HG03159 (cell line): ENCODE data around the gene PITPNB.

Experiments used
- ATAC-seq: cut with Tn5 transposase; IDR thresholded peaks from one replicate; pipeline ENCODE4 v1.9.1; 2021; ENCODE audit warnings: mild to moderate bottlenecking, moderate library complexity; ENCODE audit not compliant: unreplicated experiment

The PITPNB gene

DNA sequence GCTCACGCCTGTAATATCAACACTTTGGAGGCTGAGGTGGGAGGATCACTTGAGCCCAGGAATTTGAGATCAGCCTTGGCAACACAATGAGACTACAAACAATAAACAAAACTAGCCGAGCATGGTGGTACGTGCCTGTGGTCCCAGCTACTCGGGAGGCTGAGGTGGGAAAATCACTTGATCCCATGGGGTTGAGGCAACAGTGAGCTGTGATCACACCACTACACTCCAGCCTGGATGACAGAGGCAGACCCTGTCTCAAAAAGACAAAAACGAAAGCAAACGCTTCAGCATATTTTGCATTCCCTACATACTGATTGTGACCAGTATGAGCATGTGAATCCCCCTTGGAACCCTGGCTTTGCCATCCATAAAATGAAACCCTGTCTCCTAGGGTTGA is 83.6 kb downstream of the PITPNB start:
- no peak for ATAC-seq

DNA sequence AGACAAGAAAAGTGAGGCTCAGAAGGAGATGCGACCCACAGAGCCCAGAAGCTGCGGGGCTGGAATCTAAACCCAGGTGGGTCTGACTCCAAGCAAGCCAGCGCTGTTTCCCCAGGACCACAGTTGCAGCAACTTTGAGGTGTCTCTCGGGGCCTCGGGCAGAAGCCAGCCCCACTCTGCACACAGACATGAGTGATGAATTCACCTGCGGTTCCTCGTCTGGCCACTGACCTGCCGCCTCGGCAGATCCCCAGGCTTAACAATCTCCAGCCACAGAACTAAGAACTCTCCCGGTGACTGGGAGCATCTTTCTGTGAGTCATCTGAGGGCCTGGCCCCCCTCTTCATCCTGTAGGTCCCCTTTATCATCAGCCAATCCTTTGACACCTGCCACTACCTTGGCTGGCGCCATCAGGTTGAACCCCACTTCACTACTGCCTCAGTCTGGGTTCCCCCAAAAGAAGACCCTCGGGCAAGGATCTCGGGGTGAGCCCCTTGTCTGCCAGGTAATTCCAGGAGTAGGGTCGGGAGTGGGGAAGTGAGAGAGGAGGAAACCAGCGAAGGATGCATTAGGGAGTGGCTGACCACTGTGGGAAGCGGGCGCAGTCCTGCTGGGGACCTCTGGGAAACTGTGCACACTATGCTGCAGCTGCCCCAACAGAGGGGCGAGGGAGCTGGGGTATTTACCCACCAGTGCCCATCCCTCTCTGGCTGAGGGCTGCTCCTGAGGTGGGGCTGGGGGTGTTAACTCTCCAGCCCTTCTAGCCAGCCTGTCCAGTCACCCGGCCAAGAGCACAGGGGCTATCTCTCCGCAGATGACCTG is 84.5 kb downstream of the PITPNB start:
- no peak for ATAC-seq

DNA sequence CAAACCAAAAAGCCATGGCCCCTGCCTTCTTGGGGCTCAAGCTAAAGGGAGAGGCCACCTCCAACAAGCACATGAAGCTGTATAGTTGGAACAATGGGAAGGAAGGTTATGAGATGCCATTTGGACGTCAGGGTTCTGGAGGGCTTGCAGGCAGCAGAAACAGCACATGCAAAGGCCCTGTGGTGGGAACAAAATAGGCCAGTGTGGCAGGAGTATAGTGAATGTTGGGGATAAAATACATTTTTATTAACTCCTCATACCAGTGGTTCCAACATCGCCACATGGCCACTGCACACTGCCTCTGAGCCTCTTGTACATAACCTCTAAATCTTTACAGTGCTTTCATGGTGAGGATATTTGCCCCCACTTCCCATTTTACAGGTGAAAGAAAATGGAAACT is 85.3 kb downstream of the PITPNB start:
- ATAC-seq, result no peak

DNA sequence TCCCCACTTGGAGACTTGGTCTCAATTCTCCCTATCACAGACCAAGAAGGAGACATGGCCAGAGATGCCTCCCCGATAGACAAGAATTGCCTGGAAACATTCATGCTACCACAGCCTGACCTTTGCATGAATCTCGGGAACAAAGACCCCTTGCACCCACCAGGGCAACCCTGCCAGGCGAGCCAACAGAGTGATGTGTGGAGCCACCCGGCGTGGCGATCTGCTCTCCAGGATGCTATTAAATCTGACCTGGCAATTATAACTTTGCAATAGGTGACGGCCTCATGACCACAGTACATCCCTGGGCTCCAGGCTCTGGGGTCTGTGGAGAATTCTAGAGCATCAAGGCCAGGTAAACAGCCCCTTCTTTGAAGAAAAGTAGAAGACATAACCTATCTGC is 86.5 kb downstream of the PITPNB start:
- no peak for ATAC-seq

DNA sequence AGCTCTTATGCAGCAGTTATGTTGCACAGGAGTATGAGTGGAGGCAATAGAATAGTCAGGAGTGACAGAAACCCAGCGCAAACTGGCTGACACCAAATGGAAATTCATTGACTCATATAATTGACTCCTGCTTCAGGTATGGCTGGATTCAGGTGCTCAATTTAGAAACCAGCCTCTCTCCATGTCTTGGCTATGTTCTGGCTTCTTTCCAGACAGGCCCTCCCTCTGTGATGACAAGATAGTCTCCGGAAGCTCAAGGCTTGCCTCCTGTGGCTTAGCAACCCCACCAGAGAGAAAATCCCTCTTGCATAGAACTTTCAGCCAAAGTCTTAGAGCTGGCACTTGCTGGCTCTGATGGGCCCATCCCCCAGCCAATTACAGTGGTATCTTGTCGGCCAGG is 89.4 kb downstream of the PITPNB start:
- ATAC-seq, result no peak

DNA sequence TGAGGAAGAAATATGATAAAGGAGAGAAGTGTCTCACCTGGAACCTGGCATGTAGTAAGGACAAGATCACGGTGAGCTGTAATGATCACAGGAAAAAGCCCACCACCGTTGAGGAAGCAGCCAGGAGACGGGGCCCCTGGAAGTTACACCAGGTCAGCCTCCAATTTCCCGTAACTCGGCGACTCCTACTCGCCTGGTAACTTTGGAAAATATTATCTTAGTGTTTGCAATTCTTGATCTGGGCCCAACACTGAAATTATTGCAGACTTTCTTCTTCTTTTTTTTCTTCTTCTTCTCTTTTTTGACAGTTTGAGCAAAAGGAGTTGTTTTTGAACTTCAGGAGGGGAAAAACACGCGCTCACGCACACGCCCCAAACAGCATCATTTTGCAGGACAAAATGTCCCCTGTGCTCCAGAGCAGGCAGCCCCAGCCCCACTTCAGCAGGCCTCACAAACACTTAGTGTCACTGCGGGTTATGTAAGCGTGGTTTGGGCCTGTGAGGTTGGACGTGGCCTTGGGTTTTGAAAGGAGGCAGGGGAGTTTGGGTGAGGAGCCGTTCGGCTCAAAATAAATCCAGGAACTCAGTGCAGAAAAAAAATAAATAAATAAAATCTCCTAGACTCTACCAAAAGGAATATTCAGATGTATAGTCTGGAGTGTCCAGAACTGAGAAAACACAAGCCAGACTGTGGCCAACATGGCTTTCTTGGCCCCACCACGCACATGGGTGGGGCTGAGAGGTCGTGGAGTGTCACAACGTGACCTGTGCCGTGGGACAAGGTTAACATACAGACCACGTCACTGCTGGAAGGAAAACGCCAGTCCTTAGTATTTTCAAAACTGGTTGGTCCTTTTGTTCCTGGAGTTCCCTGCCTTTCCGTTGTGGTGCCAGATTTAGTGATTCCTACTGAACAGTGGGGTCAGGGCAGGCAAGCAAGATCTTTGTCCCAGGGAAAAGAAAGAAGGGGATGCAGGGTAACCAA is 91.2 kb downstream of the PITPNB start:
- no peak for ATAC-seq

DNA sequence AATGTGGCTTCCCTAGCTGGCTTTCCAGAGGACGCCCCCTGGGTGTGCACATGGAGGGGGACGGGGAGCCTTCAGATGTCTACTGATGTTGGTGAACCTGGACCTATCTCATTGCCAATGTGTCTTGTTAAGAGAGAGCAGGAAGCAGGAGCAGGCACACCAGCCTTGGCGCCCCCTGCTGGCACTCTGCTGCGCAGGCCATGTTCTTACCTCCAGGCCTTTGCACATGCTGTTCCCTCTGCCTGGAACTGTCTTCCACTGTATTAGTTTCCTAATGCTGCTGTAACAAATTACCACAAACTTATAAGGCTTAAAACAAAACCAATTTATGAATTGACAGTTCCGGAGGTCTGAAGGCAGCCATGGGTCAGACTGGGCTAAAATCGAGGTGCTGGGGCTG is 93.9 kb downstream of the PITPNB start:
- ATAC-seq, result no peak

DNA sequence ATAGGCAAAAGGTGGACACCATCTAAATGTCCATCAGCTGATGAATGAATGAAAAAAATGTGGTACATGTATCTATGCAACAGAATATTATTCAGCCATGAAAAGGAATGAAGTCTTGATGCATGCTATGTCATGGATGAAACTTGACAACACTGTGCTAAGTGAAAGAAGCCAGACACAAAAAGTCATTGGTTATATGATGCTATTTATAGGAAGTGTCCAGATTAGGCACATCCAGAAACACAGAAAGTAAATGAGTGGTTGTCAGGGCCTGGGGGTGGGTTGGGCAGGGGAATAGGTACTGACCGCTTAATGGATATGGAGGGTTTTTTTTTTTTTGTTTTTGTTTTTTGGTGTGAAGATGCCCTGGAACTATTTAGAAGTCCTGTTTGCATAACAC is 95.8 kb downstream of the PITPNB start:
- no peak for ATAC-seq

DNA sequence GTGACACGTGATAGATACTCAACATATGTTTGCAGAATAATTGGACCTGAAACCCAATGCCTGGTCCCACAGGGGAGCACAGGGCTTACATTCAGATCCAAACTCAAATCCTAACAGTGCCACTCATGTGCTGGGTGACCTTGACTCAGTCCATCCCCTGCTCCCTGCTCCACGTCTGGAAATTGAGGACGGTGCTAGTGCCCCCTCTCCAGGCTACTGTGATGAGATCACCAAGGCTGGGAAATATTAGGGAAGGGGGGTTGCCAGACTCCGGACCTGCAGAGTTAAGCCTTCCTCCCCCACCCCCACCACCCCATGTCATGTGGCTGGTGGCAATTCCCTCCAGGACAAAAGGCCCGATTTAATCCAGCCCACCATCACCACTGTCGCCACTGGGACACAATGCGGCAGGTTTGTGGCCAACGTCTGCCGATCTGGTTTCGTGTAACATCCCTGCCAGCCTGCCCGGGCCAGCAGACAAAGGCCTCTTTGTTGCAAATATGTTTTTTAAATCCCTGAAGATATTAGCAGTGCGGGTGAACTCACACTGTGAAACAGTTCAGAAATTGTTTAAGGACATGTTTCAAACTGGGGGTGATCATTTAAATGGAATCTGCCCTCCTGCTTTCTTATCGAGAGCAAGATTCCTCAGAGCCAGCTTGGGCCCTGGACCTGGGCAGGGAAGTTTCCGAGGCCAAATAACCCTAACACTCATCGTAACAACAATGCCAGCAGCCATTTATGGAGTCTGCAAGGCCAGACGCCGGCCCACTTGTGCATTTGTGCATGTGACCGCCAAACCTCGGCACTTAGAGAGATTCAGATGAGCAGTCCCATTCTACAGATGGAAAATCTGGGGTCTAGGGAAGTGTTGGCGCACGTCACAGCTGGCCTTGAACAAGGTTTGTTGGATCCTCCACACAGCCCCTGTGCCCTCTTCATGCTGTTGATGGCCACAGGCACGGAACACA is 97.9 kb downstream of the PITPNB start:
- ATAC-seq, result no peak

DNA sequence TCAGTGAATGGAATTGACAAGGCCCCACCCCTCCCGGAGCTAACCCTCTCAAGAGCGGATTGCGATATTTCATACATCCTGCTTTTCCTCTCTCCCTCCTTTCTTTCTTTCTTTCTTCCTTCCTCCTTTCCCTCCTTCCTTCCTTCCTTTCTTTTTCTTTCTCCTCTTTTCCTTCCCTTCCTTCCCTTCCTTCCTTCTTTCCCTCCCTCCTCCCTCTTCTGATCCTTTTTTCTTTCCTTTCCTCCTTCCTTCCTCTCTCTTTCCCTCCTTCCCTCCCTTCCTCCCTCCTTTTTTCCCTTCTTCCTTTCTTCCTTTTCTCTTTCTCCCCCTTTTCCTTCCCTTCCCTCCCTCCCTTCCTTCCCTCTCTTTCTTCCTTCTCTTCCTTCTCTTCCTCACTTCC is 102.5 kb downstream of the PITPNB start:
- ATAC-seq, result no peak

DNA sequence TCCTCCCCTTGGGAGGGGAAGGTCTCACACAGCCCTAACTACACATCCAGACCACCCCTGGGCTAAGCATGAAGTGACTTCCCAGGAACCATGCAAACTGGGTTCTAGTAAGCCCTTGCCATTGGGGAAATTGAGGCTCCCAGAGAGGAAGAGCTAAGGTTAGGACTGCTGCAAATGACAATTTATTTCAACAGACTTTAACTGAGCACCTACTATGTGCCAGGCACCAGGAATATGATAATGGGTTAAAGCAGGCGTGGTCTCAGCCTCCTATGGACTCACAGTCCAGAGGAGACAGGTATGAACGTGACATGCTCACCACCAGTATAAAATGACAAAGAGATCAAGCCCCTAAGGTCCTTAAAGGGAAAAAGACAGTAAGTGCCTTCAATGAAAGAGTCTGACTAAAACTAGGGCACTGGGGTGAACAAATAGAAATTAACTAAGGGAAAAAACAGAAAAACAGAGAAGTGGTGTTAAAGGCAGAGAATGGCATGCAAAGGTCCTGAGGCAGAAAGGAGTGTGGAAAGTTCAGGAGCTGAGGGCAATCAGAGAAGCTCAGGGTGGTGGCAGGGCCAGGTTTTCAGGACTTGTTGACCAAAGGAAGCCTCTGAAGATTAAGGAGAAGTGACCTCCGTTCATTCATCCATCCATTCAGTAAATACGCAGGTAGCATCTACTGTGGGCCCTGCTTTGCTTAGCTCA is 103.1 kb downstream of the PITPNB start:
- no peak for ATAC-seq

DNA sequence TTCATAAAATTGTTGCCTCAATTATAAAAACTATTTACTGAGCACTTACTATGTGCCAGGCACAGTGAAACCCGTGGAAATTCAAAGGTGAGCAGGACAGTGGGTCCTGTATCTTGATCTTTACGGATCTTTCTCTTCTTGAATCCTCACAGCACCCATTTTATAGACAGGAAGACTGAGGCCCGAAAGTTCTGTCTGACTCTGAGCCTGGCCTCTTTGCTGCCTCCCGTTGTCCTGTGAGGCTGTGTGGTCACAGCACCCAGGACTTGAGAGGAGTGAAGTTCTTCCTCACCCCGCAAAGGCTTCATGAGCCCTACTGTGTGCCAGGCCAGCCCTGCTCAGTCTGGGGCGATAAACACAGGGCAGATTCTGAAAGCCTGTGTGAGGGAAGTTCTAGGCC is 104.1 kb downstream of the PITPNB start:
- no peak for ATAC-seq

DNA sequence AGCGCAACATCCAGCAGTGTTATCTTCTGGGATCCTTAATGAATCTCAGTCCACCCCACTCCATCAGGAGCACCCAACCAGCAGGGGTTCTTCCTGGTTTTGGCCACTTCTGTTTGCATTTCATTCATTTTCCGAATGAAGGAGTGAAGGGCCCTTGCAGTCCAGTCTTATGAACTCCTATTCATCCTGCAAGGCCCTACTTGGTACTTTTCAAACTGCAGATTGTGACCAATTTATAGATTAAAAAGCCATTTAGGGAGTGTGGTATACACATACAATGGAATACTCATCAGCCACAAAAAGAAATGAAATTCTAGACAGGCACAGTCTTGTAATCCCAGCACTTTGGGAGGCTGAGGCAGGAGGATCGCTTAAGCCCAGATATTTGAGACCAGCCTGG is 107.3 kb downstream of the PITPNB start:
- ATAC-seq, result no peak

DNA sequence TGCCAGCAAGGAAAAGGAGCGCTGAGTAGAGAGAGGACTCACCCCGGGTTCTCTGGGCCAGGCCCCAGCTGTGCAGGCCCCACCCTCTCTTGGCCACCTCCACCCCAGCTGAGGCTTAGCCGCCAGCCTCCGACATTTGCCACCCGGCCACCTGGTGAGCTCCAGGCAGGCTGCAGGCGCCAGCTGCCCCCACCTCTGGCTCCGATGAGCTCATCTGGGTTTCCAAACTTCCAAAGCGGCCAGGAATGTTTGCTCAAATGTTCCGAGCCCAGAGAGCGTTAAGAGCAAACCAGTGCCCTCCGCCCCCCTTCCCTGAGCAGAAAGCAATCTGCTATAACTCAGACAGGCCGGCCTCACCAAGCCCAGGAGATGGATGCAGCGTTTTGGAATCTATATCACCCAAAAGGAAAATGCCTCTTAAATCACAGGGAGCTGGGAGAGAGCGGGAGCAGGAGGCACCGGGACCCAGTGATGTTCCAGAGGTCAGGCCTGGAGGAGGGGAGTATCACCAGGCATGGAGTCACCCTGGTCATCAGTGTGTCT is 108.4 kb downstream of the PITPNB start:
- no peak for ATAC-seq

DNA sequence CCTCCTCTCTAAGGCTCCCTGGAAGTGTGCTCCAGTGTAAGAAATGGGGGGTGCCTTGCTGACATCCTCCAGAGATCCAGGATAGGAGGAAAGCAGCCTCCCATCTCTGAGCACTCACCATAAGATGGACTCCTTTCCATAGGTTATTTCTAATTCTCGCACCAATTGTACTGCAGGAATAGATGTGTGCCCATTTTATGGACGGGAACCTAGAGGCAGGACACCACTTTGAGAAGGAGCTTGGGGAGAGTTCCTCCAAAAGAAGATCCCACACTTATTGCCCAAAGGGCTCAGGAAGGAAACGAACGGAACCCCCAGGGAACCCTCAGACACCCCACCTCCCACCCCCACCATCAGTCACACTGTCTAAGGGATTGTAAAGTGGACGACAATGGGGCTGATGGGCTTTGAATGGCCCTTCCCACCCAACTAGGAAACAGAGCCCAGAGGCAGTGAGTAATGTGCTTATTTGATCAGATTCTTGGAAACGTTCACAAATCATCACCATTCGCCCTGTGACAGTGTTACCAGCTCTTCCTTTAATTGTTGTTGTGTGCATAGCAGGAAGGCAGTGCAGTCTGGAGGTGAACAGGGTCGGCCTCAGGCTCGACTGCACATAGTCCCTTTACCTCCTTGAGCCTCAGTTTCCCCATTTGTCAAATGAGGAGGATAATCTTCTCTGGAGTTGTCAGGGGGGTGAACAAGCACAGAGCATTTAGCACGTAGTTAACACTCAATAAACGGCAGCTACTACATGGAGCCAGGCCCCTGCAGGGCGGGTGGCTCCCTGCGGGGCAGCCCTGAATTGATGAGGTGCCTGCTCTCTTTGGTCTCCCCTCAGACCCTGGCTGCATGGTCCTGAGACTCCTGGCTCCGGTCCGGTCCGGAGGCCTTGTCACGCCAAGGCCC is 109.1 kb downstream of the PITPNB start:
- no peak for ATAC-seq

DNA sequence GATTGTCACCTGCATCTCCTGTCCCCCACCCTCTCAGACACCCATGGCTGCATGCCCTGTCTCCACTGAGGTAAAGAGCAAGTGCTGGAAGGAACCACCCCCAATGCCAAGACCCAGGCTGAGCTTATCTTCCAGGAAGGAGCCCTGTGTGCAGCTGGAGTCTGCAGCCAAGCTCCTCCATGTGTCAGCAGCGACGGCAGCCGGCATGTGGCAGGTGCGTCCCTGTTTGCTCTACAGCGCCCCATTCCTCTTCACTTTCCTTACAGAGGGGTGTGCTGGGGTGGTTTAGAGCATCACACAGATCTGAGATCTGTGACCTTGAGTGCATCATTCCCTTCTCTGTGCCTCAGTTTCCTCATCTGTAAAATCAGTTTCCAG is 109.8 kb downstream of the PITPNB start:
- no peak for ATAC-seq

DNA sequence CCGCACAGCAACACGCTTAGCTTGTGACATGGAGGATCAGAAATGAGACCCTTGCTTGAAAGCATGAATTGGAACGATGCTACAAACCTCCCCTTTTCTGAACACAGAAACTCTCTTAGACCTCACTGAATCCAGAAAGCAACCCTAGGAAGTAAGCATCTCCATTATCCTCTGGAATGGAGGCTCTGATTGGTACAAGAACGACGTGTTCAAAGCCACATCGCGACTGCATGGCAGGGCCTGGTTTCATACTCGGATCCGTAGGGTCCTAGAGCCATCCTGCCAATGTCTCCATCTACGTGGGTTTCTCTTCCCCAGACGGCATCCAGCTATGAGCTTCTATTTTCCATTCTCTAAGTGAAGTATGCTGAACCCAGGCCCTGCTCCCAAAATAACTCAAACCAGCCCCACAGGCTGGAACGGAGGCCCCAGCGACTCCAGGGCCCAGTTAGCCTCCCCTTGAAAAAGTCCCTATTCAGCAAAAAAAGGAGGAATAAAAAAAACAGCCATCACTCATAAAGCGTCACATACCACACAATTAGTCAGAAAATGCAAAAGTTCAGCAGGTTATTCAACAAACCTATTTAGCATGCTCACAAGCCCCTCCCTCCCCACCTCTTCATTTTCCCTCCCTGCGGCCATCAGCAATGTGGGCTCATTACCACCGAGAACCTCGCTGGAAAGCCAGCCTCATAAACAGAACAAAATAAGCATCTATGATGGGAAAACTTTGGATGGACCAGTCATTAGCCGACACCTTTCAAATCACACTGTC is 110.4 kb downstream of the PITPNB start:
- no peak for ATAC-seq

DNA sequence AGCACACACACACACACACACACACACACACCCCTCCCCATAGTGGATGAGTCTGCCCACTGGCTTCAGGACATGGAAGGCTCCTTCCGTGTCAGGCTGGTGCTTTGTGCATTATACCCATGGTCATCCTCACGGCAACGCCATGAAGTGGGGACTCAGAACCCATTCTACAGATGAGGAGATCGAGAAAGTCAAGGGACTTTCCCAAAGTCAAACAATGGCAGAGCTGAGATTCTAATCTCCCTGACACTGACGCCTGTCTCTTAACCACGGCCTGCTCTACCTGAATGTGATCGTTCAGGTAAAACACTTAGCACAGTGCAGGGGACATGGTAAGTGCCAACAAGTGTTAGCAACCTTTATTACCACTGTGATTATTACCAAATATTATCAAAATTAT is 113.2 kb downstream of the PITPNB start:
- ATAC-seq, result no peak
